OCI-LY7 (cell line): Measurements from ENCODE around the gene MTHFSD. TPM values are rescaled to one million over a fixed set of nuclear protein-coding genes. Genes with fewer than 3 reads are reported as not detected.

ENCODE experiments used
- BruUV-seq: library from RNA; stranded (reverse); fragments of 400-500 nt; replicated peaks from 2 replicates; lab custom pipeline; 2021; lab: Mats Ljungman, UMichigan
- CTCF ChIA-PET: fragments of 300-600 bp; sonication (Branson Sonifier 250); formaldehyde crosslinking; loops from one replicate; lab custom pipeline; 2022; ENCODE audit warnings: antibody characterized with exemption; ENCODE audit not compliant: unreplicated experiment; lab: Charles Lee
- POLR2A ChIA-PET: fragments of 300-600 bp; sonication (Branson Sonifier 250); formaldehyde crosslinking; loops from one replicate; lab custom pipeline; 2022; ENCODE audit warnings: antibody characterized with exemption; lab: Charles Lee
- DNase-seq: peaks from one replicate; pipeline ENCODE4 v3.0.0-alpha.2; 2015; ENCODE audit warnings: low spot score
- H2AFZ ChIP-seq: fragments of 200-600 bp; sonication (generic), shearing (Covaris generic); 2 replicates; pipeline ENCODE4 v1.6.1; 2014; ENCODE audit warnings: mild to moderate bottlenecking, antibody characterized with exemption, low read length, moderate library complexity
- H3K27ac ChIP-seq: fragments of 200-600 bp; sonication (generic); 2 replicates; pipeline ENCODE4 v1.5.1; 2014; ENCODE audit warnings: mixed run types, low read depth, mild to moderate bottlenecking, moderate library complexity, low read length, inconsistent platforms; ENCODE audit not compliant: poor library complexity, severe bottlenecking
- H3K36me3 ChIP-seq: fragments of 200-600 bp; sonication (generic); 2 replicates; pipeline ENCODE4 v1.6.1; 2014; ENCODE audit warnings: mild to moderate bottlenecking, antibody characterized with exemption, low read length, moderate library complexity, mixed read lengths; ENCODE audit not compliant: insufficient read depth
- H3K4me1 ChIP-seq: fragments of 200-600 bp; sonication (generic); 2 replicates; pipeline ENCODE4 v1.5.1; 2014; ENCODE audit warnings: mild to moderate bottlenecking, low read length; ENCODE audit not compliant: insufficient read depth, poor library complexity, severe bottlenecking
- H3K4me2 ChIP-seq: fragments of 200-600 bp; sonication (generic); 2 replicates; pipeline ENCODE4 v1.6.1; 2014; ENCODE audit warnings: mild to moderate bottlenecking, low read length
- H3K4me3 ChIP-seq: fragments of 200-600 bp; sonication (generic); 2 replicates; pipeline ENCODE4 v1.5.1; 2014; ENCODE audit warnings: mild to moderate bottlenecking, low read depth, low read length; ENCODE audit not compliant: poor library complexity, severe bottlenecking
- H3K79me2 ChIP-seq: fragments of 200-600 bp; sonication (generic); 2 replicates; pipeline ENCODE4 v1.6.1; 2016; ENCODE audit warnings: low read depth, mild to moderate bottlenecking, low read length, moderate library complexity, mixed read lengths; ENCODE audit not compliant: insufficient read depth
- H3K9me2 ChIP-seq: fragments of 200-600 bp; sonication (generic); 2 replicates; pipeline ENCODE4 v1.6.1; 2016; ENCODE audit warnings: mild to moderate bottlenecking, low read length, mixed read lengths; ENCODE audit not compliant: insufficient read depth
- H3K9me3 ChIP-seq: fragments of 200-600 bp; sonication (generic); 2 replicates; pipeline ENCODE4 v1.6.1; 2014; ENCODE audit warnings: mild to moderate bottlenecking, mixed run types, low read length, mixed read lengths
- H4K20me1 ChIP-seq: fragments of 200-600 bp; sonication (generic); 2 replicates; pipeline ENCODE4 v1.6.1; 2014; ENCODE audit warnings: mild to moderate bottlenecking, antibody characterized with exemption, low read length, moderate library complexity, mixed read lengths; ENCODE audit not compliant: insufficient read depth
- EZH2phosphoT487 ChIP-seq: fragments of 200-600 bp; sonication (generic); IDR thresholded peaks from 2 replicates; pipeline ENCODE4 v1.6.1; 2018; ENCODE audit warnings: low read depth, borderline replicate concordance, mild to moderate bottlenecking, mixed run types, antibody characterized with exemption, low read length, moderate library complexity, mixed read lengths
- intact Hi-C: fragments of 100-400 bp; cut with micrococcal nuclease; formaldehyde crosslinking; loops from one replicate; pipeline ENCODE4 v1.10.0; 2022; ENCODE audit not compliant: unreplicated experiment
- total RNA-seq, 2 experiments: library from RNA; depleted of rRNA in 1 of 2; stranded (reverse); fragments of >200 nt in 1 of 2; shearing (Covaris generic) in 1 of 2; gene quantifications; 2 replicates each; pipeline ENCODE4 v1.2.3, GENCODE V29; 2014 to 2022
- TF ChIP-seq, protein P1 (sequence below): fragments of 200-600 bp; sonication (generic); conservative IDR thresholded peaks from 2 replicates; pipeline ENCODE4 v1.5.1; 2014; ENCODE audit warnings: mild to moderate bottlenecking, antibody characterized with exemption, low read length, moderate library complexity, mixed read lengths

Gene MTHFSD
- total RNA-seq, 2 experiments from 2014 or later, result 12.2 to 26.0 TPM

DNA sequence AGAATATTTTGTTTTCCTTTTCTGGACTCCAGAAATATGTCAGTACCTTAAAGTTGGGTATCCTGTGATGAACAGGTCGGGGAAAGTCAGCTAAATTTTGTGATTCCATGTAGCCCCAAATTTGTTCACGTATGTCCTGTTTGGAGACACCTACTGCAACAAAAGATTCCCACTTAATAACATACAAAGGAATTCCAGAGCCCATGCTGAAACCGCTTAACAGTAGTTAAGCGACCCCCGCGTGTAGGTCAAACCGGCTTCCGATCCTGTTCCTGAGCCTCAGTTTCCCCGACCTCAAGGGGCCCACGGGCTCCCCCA, 477 bp downstream of the MTHFSD start:
- Histone ChIP-seq H3K9me2 (no peaks in the 10 kb centered on the region), H4K20me1 (no peaks in the 10 kb centered on the region), H3K4me3 (peak overlapping the region; percentile 78), H3K27ac (peak overlapping the region; percentile 38), H3K4me1 (peaks cover 9% of the 10 kb centered on the region), H2AFZ (peak overlapping the region; percentile 83; the same call in 1 of the 2 replicates), H3K79me2 (peaks cover 7% of the 10 kb centered on the region; the same call in 1 of the 2 replicates), H3K36me3 (peaks cover 9% of the 10 kb centered on the region; the same call in 1 of the 2 replicates), H3K4me2 (peak overlapping the region; percentile 92), H3K9me3 (no peaks in the 10 kb centered on the region)
- TF ChIP-seq EZH2phosphoT487, result no peak
- TF ChIP-seq, protein P1, sequence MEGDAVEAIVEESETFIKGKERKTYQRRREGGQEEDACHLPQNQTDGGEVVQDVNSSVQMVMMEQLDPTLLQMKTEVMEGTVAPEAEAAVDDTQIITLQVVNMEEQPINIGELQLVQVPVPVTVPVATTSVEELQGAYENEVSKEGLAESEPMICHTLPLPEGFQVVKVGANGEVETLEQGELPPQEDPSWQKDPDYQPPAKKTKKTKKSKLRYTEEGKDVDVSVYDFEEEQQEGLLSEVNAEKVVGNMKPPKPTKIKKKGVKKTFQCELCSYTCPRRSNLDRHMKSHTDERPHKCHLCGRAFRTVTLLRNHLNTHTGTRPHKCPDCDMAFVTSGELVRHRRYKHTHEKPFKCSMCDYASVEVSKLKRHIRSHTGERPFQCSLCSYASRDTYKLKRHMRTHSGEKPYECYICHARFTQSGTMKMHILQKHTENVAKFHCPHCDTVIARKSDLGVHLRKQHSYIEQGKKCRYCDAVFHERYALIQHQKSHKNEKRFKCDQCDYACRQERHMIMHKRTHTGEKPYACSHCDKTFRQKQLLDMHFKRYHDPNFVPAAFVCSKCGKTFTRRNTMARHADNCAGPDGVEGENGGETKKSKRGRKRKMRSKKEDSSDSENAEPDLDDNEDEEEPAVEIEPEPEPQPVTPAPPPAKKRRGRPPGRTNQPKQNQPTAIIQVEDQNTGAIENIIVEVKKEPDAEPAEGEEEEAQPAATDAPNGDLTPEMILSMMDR, result no peak
- intact Hi-C loops, result no loop called here
- ChIA-PET POLR2A (interaction anchor here (0.7 to 1.2 kb wide), 2 partner anchors 28 to 1533 kb away, joined by 3 to 4 read pairs; no protein-coding TSS in a partner anchor), CTCF (no interaction called here)
- BruUV-seq, result TSS peak; percentile 69
- DNase-seq, result peak; percentile 21

DNA sequence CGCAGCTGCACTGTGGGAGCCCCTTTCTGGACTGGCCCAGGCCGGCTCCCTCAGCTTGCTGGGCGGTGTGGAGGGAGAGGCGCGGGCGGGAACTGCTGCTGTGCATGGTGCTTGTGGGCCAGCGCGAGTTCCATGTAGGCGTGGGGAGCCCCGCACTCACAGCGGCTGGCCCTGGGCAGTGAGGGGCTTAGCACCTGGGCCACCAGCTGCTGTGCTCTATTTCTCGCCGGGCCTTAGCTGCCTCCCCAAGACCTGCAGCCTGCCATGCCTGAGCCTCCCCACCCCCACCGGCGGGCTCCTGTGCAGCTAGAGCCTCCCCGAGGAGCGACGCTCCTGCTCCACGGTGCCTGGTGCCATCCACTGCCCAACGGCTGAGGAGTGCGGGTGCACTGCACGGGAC, 1.7 kb downstream of the MTHFSD start:
- no peak overlapping the region for H3K4me3 ChIP-seq
- H2AFZ ChIP-seq, result no peak overlapping the region
- H4K20me1 ChIP-seq, result no peaks in the 10 kb centered on the region
- POLR2A ChIA-PET, result interaction anchor here (1.2 kb wide), 1 partner anchor 27 kb away, joined by 3 read pairs; no protein-coding TSS in a partner anchor
- CTCF ChIA-PET, result no interaction called here
- intact Hi-C loops, result no loop called here
- H3K27ac ChIP-seq, result no peak overlapping the region
- H3K4me2 ChIP-seq, result no peak overlapping the region
- no TSS peak for BruUV-seq
- TF ChIP-seq, protein P1, result no peak
- no peak for TF ChIP-seq EZH2phosphoT487
- H3K79me2 ChIP-seq, result peaks cover 7% of the 10 kb centered on the region; the same call in 1 of the 2 replicates
- no peaks in the 10 kb centered on the region for H3K9me3 ChIP-seq
- no peaks in the 10 kb centered on the region for H3K9me2 ChIP-seq
- DNase-seq, result no peak
- H3K36me3 ChIP-seq, result peaks cover 9% of the 10 kb centered on the region; the same call in 1 of the 2 replicates
- H3K4me1 ChIP-seq, result peaks cover 9% of the 10 kb centered on the region

DNA sequence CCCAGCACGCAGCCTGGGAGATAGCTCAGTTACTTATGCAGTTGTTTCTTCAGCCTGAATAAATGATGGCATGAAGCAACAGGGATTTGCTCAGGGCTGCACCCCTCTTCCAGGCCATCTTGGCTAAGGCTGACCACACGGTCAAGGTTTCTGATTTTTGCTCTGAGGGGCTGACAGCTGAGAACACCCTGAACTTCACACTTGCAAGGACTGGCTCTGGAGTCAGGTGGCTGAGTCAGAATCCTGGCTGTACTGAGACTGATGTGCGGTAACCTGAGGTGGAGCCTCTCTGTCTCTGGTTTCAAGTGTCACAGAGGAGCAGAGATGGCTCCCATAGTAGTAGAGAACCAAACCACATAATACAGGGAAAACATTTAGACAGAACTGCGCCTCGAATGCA, 4.8 kb downstream of the MTHFSD start:
- ChIA-PET POLR2A (no interaction called here), CTCF (no interaction called here)
- no peak overlapping the region for H3K4me3 ChIP-seq
- no TSS peak for BruUV-seq
- peaks cover 7% of the 10 kb centered on the region; the same call in 1 of the 2 replicates for H3K79me2 ChIP-seq
- intact Hi-C loops, result no loop called here
- no peaks in the 10 kb centered on the region for H4K20me1 ChIP-seq
- peaks cover 9% of the 10 kb centered on the region; the same call in 1 of the 2 replicates for H3K36me3 ChIP-seq
- no peak for TF ChIP-seq EZH2phosphoT487
- TF ChIP-seq, protein P1, result no peak
- H2AFZ ChIP-seq, result no peak overlapping the region
- no peak for DNase-seq
- no peaks in the 10 kb centered on the region for H3K9me2 ChIP-seq
- peaks cover 3% of the 10 kb centered on the region for H3K4me1 ChIP-seq
- H3K9me3 ChIP-seq, result no peaks in the 10 kb centered on the region
- H3K4me2 ChIP-seq, result no peak overlapping the region
- H3K27ac ChIP-seq, result no peak overlapping the region
